Inflammatory macrophage (primary cell): ENCODE data around the gene TTC38.

ENCODE experiments used
- DNase-seq, 2 donors: peaks; one replicate each; pipeline ENCODE4 v3.0.0-alpha.2; 2020 to 2022

The TTC38 gene

GRCh38 chr22:46329616-46330015 lies 61.8 kb downstream of the TTC38 start:
- no peak for DNase-seq

- DNase-seq, result no peak
Measured at GRCh38 chr22:46330426-46330825, 62.6 kb downstream of the TTC38 start.

GRCh38 chr22:46331496-46331895 lies 63.7 kb downstream of the TTC38 start:
- DNase-seq, result no peak

GRCh38 chr22:46335201-46336118 lies 67.7 kb downstream of the TTC38 start, which contains the start of gene TRMU:
Gene TRMU, plus strand, starts transcription at chr22:46335714. Its CDS starts 51 bp downstream, at chr22:46335765.
- DNase-seq, result peak; percentile 87 to 93

GRCh38 chr22:46336119-46337078 lies 68.6 kb downstream of the TTC38 start:
- peak; percentile 4 to 27 for DNase-seq

- DNase-seq, result no peak
Measured at GRCh38 chr22:46337870-46338269, 70.1 kb downstream of the TTC38 start.

- no peak for DNase-seq
Measured at GRCh38 chr22:46338636-46339035, 70.8 kb downstream of the TTC38 start.

- no peak for DNase-seq
Measured at GRCh38 chr22:46339956-46340355, 72.1 kb downstream of the TTC38 start.

GRCh38 chr22:46340676-46341075 lies 72.9 kb downstream of the TTC38 start:
- DNase-seq, result no peak
